Gastroesophageal sphincter (tissue), 4 donors: ENCODE data around the gene ZNF777. TPM values are rescaled to one million over a fixed set of nuclear protein-coding genes. Genes with fewer than 3 reads are reported as not detected.

Experiments used
- ATAC-seq: fragments of 150-250 bp; one replicate; pipeline ENCODE4 v1.9.1; 2016; ENCODE audit warnings: mild to moderate bottlenecking, moderate library complexity
- H3K27ac ChIP-seq, 4 donors: fragments of 200-600 bp; sonication (generic) in 3 of 4; 1 replicate in 3 of 4; 2 replicates in 1 of 4; pipeline ENCODE4 v1.5.1; 2016 to 2019
- H3K27me3 ChIP-seq: fragments of 200-600 bp; sonication (generic); one replicate; pipeline ENCODE4 v1.5.1; 2019
- H3K36me3 ChIP-seq, 2 donors: fragments of 200-600 bp; sonication (generic); one replicate each; pipeline ENCODE4 v1.5.1; 2019; ENCODE audit warnings: control low read depth in 1 of 2
- H3K4me1 ChIP-seq, 3 donors: fragments of 200-600 bp; sonication (generic); 1 replicate in 2 of 3; 2 replicates in 1 of 3; pipeline ENCODE4 v1.5.1; 2016 to 2019; ENCODE audit warnings: control low read depth in 2 of 3
- H3K4me3 ChIP-seq, 2 donors: fragments of 200-600 bp; sonication (generic); one replicate each; pipeline ENCODE4 v1.5.1; 2019; ENCODE audit warnings: mild to moderate bottlenecking in 1 of 2, moderate library complexity in 1 of 2
- H3K9me3 ChIP-seq, 3 donors: fragments of 200-600 bp; sonication (generic); one replicate each; pipeline ENCODE4 v1.5.1; 2017 to 2019; ENCODE audit warnings: control low read depth in 2 of 3
- CTCF ChIP-seq, 4 experiments: fragments of 200-600 bp in 2 of 4; fragments of 450-650 bp in 2 of 4; sonication (generic) in 1 of 4; IDR thresholded peaks; one replicate each; pipeline ENCODE4 v1.5.1; 2017 to 2019; ENCODE audit warnings: antibody characterized with exemption in 4 of 4, mild to moderate bottlenecking in 2 of 4, moderate library complexity in 2 of 4
- EP300 ChIP-seq: sonication (generic); formaldehyde crosslinking; IDR thresholded peaks from one replicate; pipeline ENCODE4 v1.6.1; 2017; ENCODE audit warnings: antibody characterized with exemption, mild to moderate bottlenecking
- POLR2A ChIP-seq, 2 donors: fragments of 450-650 bp; IDR thresholded peaks; one replicate each; pipeline ENCODE4 v1.6.1; 2017; ENCODE audit warnings: antibody characterized with exemption in 2 of 2, mild to moderate bottlenecking in 2 of 2, moderate library complexity in 1 of 2
- POLR2AphosphoS5 ChIP-seq: sonication (generic); formaldehyde crosslinking; IDR thresholded peaks from one replicate; pipeline ENCODE4 v1.6.1; 2017; ENCODE audit warnings: antibody characterized with exemption
- WGBS, 2 donors: methylation state at CpG; one replicate each; pipeline ENCODE4 v1.1.5; 2018; ENCODE audit warnings: low coverage in 1 of 2; 5-methylcytosine and 5-hydroxymethylcytosine counted together
- total RNA-seq, 4 donors: library from RNA; depleted of rRNA; stranded (reverse); fragments of >200 nt; gene quantifications; one replicate each; pipeline ENCODE4 v1.1.0, GENCODE V29; 2016

ZNF777 gene
- total RNA-seq, 4 donors from 2014 or later: 6.1 to 16.1 (median 9.9) TPM

GRCh38 chr7:149385195-149385950, 75.5 kb downstream of the ZNF777 start:
- Histone ChIP-seq H3K27me3 (peaks cover 10% of the 10 kb centered on the region), H3K27ac (no peak overlapping the region), H3K4me3 (no peak overlapping the region), H3K9me3 (peaks cover 0 to 14% (median 0%) of the 10 kb centered on the region in 3 donors), H3K36me3 (no peaks in the 10 kb centered on the region), H3K4me1 (no peaks in the 10 kb centered on the region)
- no peak for TF ChIP-seq EP300
- no peak for TF ChIP-seq POLR2AphosphoS5
- no peak for TF ChIP-seq POLR2A (IDR thresholded peaks at IDR 0.05)
- TF ChIP-seq CTCF (IDR thresholded peaks at IDR 0.05): no peak
- 47 to 64% methylated on average over 7 to 9 of the region's 9 CpGs for WGBS, 2 donors
- ATAC-seq: no peak

Other genes with a start within 250 kb of the ZNF777 start
- gene ZNF212, start 221.4 kb downstream of the ZNF777 start, total RNA-seq: 10 to 100 TPM in 2 of 4 donors, 1 to 10 TPM in 2; 4.3 to 11.1 (median 9.4) TPM
- 10 to 100 TPM in 3 of 4 donors, 1 to 10 TPM in 1; 8.5 to 17.0 (median 13.1) TPM for gene ZNF783, start 198.9 kb downstream of the ZNF777 start, total RNA-seq
- gene ZNF746, start 36.7 kb upstream of the ZNF777 start, total RNA-seq: 10 to 100 TPM; 17.2 to 26.4 (median 22.6) TPM